Measurements from ENCODE around the gene KIF16B. TPM values are rescaled to one million over a fixed set of nuclear protein-coding genes. Genes with fewer than 3 reads are reported as not detected.

Gene KIF16B
- total RNA-seq, 4 donors from 2014 or later: 8.7 to 20.6 (median 16.6) TPM

DNA sequence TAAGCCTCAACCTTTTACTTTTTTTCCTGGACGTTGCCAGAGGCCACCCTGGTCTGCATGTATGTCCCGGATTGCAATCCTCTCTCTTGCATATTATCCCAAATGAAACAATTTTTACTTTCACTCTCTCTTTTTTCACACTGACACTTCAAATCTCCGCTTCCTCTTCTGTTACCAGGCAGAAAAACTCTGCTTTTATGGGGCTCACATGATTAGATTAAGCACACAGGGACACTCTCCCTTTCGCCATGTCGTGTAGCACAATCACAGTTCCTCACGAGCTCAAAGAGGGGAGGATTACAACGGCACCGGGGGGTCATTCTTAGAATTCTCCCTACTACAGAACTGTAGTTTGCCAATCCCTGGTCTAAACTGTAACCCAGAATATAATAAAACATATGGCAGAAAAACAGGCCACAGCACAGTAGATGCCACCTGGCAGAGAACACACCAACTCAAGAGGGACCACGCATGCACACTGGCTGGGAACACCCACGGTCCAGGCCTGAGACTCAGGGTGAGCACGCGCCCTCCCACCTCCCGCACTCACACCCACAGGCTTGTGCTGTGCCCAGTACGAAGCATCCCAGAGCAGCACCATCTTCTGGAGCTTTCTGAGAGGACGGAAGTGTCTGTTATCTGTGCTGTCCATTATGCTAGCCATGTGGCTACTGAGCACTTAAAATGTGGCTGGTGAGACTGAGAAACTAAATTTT lies 288.7 kb downstream of the KIF16B start:
- Histone ChIP-seq H3K36me3 (no peaks in the 10 kb centered on the region), H3K9me3 (no peaks in the 10 kb centered on the region), H3K4me3 (no peak overlapping the region), H3K4me1 (no peaks in the 10 kb centered on the region), H3K27ac (no peak overlapping the region), H3K27me3 (no peaks in the 10 kb centered on the region)
- DNase-seq: no peak
- intact Hi-C loops (cut with DNase I; ENCODE audit: low total_unique reads): no loop called here
- TF ChIP-seq CTCF (IDR thresholded peaks at IDR 0.05): no peak
- TF ChIP-seq POLR2A (IDR thresholded peaks at IDR 0.05): no peak

- H3K27ac ChIP-seq: no peak overlapping the region
- no peak for DNase-seq
- no peaks in the 10 kb centered on the region for H3K9me3 ChIP-seq
- H3K4me3 ChIP-seq: no peak overlapping the region
- H3K4me1 ChIP-seq: no peaks in the 10 kb centered on the region
- TF ChIP-seq POLR2A (IDR thresholded peaks at IDR 0.05): no peak
- no peak for TF ChIP-seq CTCF (IDR thresholded peaks at IDR 0.05)
- no peaks in the 10 kb centered on the region for H3K27me3 ChIP-seq
- no peaks in the 10 kb centered on the region for H3K36me3 ChIP-seq
- intact Hi-C loops (cut with DNase I; ENCODE audit: low total_unique reads): no loop called here
Observed at GRCh38 chr20:16283978-16284377, 289.3 kb downstream of the KIF16B start.

DNA sequence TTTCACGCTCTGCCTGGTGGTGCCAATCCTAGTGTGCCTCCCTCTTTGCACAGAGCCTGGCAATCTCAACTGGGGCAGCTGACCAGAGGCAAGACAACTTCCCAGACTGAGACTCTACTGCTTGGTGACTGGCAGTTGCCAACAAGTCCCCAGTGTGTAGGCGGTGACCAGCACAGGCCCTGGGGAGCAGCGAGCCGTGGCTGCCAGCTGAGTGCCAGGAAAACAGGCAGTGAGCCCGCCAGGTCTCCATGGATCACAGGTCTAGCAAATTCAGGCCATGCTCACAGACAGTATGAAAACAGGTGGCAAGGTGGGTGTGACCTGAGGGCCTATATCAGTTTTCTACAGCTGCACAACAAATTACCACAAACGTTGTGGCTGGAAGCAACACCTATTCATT lies 289.9 kb downstream of the KIF16B start:
- Histone ChIP-seq H3K36me3 (no peaks in the 10 kb centered on the region), H3K27me3 (no peaks in the 10 kb centered on the region), H3K4me1 (no peaks in the 10 kb centered on the region), H3K27ac (no peak overlapping the region), H3K4me3 (no peak overlapping the region), H3K9me3 (no peaks in the 10 kb centered on the region)
- no peak for DNase-seq
- intact Hi-C loops (cut with DNase I; ENCODE audit: low total_unique reads): no loop called here
- TF ChIP-seq CTCF (IDR thresholded peaks at IDR 0.05) (no peak), POLR2A (IDR thresholded peaks at IDR 0.05) (no peak)

DNA sequence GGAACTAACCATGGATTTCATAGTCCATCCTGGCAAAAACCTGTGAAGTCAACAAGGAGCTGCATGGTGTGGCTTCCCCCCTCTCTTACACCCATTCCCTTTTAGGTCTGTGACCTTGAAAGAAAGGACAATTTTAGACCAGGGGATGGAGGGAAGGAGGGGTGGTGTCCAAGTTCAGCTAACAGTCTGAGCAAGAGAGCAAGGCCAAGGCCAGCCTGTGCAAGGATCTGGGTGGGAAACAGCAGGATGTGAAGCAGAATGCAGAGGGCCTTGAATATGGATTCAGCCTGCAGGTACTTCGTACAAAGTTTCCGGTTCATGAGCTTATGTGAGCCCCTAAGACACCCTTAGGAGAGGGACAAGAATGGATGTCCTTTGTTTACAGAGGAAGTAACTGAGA lies 293.0 kb downstream of the KIF16B start:
- TF ChIP-seq CTCF (IDR thresholded peaks at IDR 0.05) (no peak), POLR2A (IDR thresholded peaks at IDR 0.05) (no peak)
- H3K27ac ChIP-seq: no peak overlapping the region
- no peaks in the 10 kb centered on the region for H3K4me1 ChIP-seq
- H3K36me3 ChIP-seq: no peaks in the 10 kb centered on the region
- H3K4me3 ChIP-seq: no peak overlapping the region
- H3K9me3 ChIP-seq: no peaks in the 10 kb centered on the region
- no peak for DNase-seq
- intact Hi-C loops (cut with DNase I; ENCODE audit: low total_unique reads): no loop called here
- H3K27me3 ChIP-seq: no peaks in the 10 kb centered on the region

DNA sequence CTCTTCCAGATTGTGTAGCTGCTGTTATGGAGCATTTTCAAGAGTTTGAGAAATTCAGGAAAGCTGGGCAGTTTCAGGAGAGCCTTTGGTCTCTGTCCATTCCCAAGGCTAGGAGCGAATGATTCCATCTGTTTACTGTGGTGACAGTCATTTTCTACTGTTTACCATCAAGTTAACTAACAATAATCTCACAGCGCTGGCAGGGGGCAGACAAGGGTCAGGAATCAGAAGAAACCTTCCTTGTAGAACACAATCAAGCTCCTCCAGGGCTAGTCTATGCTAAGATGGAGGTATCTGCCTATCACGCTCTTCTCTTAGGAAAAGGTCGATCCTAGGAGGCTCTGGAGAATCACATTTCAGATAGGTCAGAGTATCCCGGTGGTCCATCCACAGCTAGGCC lies 293.9 kb downstream of the KIF16B start:
- Histone ChIP-seq H3K9me3 (no peaks in the 10 kb centered on the region), H3K36me3 (no peaks in the 10 kb centered on the region), H3K27ac (no peak overlapping the region), H3K27me3 (no peaks in the 10 kb centered on the region), H3K4me3 (no peak overlapping the region), H3K4me1 (no peaks in the 10 kb centered on the region)
- no peak for DNase-seq
- no peak for TF ChIP-seq CTCF (IDR thresholded peaks at IDR 0.05)
- TF ChIP-seq POLR2A (IDR thresholded peaks at IDR 0.05): no peak
- intact Hi-C loops (cut with DNase I; ENCODE audit: low total_unique reads): no loop called here

Data from uterus (tissue), 4 donors.